ENCODE measurements around the gene KLHL41.

GRCh38 chr2:169468841-169469240 lies 40.7 kb upstream of the KLHL41 start:
- TF ChIP-seq, protein P1, sequence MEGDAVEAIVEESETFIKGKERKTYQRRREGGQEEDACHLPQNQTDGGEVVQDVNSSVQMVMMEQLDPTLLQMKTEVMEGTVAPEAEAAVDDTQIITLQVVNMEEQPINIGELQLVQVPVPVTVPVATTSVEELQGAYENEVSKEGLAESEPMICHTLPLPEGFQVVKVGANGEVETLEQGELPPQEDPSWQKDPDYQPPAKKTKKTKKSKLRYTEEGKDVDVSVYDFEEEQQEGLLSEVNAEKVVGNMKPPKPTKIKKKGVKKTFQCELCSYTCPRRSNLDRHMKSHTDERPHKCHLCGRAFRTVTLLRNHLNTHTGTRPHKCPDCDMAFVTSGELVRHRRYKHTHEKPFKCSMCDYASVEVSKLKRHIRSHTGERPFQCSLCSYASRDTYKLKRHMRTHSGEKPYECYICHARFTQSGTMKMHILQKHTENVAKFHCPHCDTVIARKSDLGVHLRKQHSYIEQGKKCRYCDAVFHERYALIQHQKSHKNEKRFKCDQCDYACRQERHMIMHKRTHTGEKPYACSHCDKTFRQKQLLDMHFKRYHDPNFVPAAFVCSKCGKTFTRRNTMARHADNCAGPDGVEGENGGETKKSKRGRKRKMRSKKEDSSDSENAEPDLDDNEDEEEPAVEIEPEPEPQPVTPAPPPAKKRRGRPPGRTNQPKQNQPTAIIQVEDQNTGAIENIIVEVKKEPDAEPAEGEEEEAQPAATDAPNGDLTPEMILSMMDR (IDR thresholded peaks at IDR 0.05; ENCODE audit: low read length) = no peak
- no peak for TF ChIP-seq EZH2 (optimal IDR thresholded peaks at IDR 0.05; ENCODE audit: low read depth, low read length)
